ENCODE measurements around the gene KLHDC1.
"Not testable (repeated sequence)": the region's sequence is repeated elsewhere in the genome, so short reads cannot be mapped to it uniquely, and the experiment has no call there.

DNA sequence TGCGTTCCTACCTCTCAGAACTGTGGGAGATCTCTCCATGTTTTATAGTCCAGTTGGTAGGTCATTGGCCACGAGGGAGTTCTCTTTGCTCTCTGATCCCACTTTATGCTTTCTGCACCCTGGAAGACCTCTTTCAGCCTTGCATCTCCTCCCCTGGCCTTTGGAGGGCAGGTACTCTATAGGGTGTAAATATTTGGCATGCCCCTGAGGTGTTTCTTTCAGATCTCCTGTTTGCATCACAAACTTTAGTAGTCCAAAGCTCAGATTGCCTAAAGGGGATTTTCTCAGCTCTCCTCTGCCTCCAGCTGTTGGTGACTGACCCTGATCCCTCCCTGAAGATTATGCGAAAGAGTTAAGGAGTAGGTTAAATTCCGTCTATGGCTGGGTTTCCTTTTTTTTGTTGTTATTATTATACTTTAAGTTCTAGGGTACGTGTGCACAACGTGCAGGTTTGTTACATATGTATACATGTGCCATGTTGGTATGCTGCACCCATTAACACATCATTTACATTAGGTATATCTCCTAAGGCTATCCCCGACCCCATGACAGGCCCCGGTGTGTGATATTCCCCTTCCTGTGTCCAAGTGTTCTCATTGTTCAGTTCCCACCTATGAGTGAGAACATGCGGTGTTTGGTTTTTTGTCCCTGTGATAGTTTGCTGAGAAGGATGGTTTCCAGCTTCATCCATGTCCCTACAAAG lies 29.0 kb downstream of the KLHDC1 start:
- TF ChIP-seq, protein P1, sequence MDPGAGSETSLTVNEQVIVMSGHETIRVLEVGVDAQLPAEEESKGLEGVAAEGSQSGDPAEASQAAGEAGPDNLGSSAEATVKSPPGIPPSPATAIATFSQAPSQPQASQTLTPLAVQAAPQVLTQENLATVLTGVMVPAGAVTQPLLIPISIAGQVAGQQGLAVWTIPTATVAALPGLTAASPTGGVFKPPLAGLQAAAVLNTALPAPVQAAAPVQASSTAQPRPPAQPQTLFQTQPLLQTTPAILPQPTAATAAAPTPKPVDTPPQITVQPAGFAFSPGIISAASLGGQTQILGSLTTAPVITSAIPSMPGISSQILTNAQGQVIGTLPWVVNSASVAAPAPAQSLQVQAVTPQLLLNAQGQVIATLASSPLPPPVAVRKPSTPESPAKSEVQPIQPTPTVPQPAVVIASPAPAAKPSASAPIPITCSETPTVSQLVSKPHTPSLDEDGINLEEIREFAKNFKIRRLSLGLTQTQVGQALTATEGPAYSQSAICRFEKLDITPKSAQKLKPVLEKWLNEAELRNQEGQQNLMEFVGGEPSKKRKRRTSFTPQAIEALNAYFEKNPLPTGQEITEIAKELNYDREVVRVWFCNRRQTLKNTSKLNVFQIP (CRISPR knock-in tag; IDR thresholded peaks at IDR 0.05; ENCODE audit: borderline replicate concordance, low read depth): not testable (repeated sequence)
- not testable (repeated sequence) for TF ChIP-seq GLIS3 (CRISPR knock-in tag; IDR thresholded peaks at IDR 0.05); ESRRG (CRISPR knock-in tag; IDR thresholded peaks at IDR 0.05); RARB (CRISPR knock-in tag; IDR thresholded peaks at IDR 0.05); ARNTL (CRISPR knock-in tag; IDR thresholded peaks at IDR 0.05; ENCODE audit: borderline replicate concordance, low read depth); PPARA (CRISPR knock-in tag; IDR thresholded peaks at IDR 0.05; ENCODE audit: borderline replicate concordance); ZC3H10 (CRISPR knock-in tag; IDR thresholded peaks at IDR 0.05); ZNF565 (CRISPR knock-in tag; conservative IDR thresholded peaks at IDR 0.05; ENCODE audit: low read depth)
- TF ChIP-seq, protein P2, sequence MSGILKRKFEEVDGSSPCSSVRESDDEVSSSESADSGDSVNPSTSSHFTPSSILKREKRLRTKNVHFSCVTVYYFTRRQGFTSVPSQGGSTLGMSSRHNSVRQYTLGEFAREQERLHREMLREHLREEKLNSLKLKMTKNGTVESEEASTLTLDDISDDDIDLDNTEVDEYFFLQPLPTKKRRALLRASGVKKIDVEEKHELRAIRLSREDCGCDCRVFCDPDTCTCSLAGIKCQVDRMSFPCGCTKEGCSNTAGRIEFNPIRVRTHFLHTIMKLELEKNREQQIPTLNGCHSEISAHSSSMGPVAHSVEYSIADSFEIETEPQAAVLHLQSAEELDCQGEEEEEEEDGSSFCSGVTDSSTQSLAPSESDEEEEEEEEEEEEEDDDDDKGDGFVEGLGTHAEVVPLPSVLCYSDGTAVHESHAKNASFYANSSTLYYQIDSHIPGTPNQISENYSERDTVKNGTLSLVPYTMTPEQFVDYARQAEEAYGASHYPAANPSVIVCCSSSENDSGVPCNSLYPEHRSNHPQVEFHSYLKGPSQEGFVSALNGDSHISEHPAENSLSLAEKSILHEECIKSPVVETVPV (CRISPR knock-in tag; IDR thresholded peaks at IDR 0.05): not testable (repeated sequence)
